Measurements from ENCODE around the gene REELD1. TPM values are rescaled to one million over a fixed set of nuclear protein-coding genes. Genes with fewer than 3 reads are reported as not detected.

REELD1 gene
- total and polyA plus RNA-seq, 10 of the 15 experiments (the other 5 are each of a cell fraction or from before 2014, with no cell fraction given) = 0.11 to 3.9 (median 0.62) TPM

DNA sequence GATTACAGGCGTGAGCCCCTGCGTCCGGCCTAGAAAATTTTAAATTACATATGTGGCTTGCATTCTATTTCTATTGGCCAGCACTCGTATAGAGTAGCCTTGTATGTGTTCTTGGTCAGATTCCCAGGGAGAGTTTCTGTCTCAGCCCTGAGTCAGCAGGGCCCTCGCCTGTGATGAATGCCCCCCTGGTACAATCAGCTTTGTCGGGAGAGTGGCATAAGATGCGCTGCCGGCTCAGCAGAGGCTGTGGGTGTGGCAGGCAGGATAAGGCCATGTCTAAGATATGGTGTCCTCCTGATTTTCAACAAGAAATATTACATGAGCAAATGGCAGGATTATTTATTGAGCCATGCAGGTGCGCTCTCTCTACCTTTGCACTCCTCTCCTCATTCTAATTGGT is 1.6 kb upstream of the REELD1 start (continued):
- TF ChIP-seq, protein P1, sequence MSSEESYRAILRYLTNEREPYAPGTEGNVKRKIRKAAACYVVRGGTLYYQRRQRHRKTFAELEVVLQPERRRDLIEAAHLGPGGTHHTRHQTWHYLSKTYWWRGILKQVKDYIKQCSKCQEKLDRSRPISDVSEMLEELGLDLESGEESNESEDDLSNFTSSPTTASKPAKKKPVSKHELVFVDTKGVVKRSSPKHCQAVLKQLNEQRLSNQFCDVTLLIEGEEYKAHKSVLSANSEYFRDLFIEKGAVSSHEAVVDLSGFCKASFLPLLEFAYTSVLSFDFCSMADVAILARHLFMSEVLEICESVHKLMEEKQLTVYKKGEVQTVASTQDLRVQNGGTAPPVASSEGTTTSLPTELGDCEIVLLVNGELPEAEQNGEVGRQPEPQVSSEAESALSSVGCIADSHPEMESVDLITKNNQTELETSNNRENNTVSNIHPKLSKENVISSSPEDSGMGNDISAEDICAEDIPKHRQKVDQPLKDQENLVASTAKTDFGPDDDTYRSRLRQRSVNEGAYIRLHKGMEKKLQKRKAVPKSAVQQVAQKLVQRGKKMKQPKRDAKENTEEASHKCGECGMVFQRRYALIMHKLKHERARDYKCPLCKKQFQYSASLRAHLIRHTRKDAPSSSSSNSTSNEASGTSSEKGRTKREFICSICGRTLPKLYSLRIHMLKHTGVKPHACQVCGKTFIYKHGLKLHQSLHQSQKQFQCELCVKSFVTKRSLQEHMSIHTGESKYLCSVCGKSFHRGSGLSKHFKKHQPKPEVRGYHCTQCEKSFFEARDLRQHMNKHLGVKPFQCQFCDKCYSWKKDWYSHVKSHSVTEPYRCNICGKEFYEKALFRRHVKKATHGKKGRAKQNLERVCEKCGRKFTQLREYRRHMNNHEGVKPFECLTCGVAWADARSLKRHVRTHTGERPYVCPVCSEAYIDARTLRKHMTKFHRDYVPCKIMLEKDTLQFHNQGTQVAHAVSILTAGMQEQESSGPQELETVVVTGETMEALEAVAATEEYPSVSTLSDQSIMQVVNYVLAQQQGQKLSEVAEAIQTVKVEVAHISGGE (CRISPR knock-in tag; IDR thresholded peaks at IDR 0.05) = no peak
- no peak for TF ChIP-seq IKZF2 (IDR thresholded peaks at IDR 0.05)
- no peak for TF ChIP-seq WRNIP1 (IDR thresholded peaks at IDR 0.05; ENCODE audit: borderline replicate concordance, low read depth, low read length)
- TF ChIP-seq CBX3 (IDR thresholded peaks at IDR 0.05; ENCODE audit: borderline replicate concordance, low read depth) = no peak
- no peak for TF ChIP-seq NRF1 (conservative IDR thresholded peaks at IDR 0.05; ENCODE audit: low read depth, low read length)
- TF ChIP-seq, protein P2, sequence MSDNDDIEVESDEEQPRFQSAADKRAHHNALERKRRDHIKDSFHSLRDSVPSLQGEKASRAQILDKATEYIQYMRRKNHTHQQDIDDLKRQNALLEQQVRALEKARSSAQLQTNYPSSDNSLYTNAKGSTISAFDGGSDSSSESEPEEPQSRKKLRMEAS (IDR thresholded peaks at IDR 0.05; ENCODE audit: low read depth, low read length) = no peak
- TF ChIP-seq, protein P3, sequence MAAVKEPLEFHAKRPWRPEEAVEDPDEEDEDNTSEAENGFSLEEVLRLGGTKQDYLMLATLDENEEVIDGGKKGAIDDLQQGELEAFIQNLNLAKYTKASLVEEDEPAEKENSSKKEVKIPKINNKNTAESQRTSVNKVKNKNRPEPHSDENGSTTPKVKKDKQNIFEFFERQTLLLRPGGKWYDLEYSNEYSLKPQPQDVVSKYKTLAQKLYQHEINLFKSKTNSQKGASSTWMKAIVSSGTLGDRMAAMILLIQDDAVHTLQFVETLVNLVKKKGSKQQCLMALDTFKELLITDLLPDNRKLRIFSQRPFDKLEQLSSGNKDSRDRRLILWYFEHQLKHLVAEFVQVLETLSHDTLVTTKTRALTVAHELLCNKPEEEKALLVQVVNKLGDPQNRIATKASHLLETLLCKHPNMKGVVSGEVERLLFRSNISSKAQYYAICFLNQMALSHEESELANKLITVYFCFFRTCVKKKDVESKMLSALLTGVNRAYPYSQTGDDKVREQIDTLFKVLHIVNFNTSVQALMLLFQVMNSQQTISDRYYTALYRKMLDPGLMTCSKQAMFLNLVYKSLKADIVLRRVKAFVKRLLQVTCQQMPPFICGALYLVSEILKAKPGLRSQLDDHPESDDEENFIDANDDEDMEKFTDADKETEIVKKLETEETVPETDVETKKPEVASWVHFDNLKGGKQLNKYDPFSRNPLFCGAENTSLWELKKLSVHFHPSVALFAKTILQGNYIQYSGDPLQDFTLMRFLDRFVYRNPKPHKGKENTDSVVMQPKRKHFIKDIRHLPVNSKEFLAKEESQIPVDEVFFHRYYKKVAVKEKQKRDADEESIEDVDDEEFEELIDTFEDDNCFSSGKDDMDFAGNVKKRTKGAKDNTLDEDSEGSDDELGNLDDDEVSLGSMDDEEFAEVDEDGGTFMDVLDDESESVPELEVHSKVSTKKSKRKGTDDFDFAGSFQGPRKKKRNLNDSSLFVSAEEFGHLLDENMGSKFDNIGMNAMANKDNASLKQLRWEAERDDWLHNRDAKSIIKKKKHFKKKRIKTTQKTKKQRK (IDR thresholded peaks at IDR 0.05; ENCODE audit: low read depth, low read length) = no peak
- no peak for TF ChIP-seq ESRRA (IDR thresholded peaks at IDR 0.05; ENCODE audit: low read length)
